K562 (cell line): ENCODE data around the gene SUSD5. TPM values are rescaled to one million over a fixed set of nuclear protein-coding genes. Genes with fewer than 3 reads are reported as not detected.

Source experiments
- ARID1B ChIP-seq: fragments of 450-650 bp; IDR thresholded peaks from 2 replicates; pipeline ENCODE4 v1.6.1; 2016; ENCODE audit warnings: antibody characterized with exemption, mild to moderate bottlenecking, inconsistent platforms
- ATF1 ChIP-seq, 2 experiments: fragments of 450-650 bp in 1 of 2; IDR thresholded peaks; 2 replicates each; pipeline ENCODE4 v1.6.1; 2016; ENCODE audit warnings: missing compliant biosample characterization in 1 of 2, missing genetic modification characterization in 1 of 2
- FOS ChIP-seq: IDR thresholded peaks from 3 replicates; pipeline ENCODE4 v1.6.1; 2011; ENCODE audit not compliant: insufficient read length; ENCODE audit errors: extremely low read depth
- GABPA ChIP-seq: fragments of 200-800 bp; sonication (Bioruptor generic); conservative IDR thresholded peaks from 2 replicates; pipeline ENCODE4 v1.6.1; 2016; ENCODE audit warnings: low read depth, missing genetic modification characterization, missing compliant biosample characterization
- HDAC1 ChIP-seq, 2 experiments: fragments of 450-650 bp; IDR thresholded peaks; 2 replicates each; pipeline ENCODE4 v1.6.1; 2016 to 2017; ENCODE audit warnings: inconsistent platforms in 1 of 2, mild to moderate bottlenecking in 1 of 2, moderate library complexity in 1 of 2
- HNRNPK ChIP-seq: fragments of 200-400 bp; formaldehyde crosslinking; IDR thresholded peaks from one replicate; pipeline ENCODE4 v1.6.1; 2018; ENCODE audit warnings: mild to moderate bottlenecking, low read depth, low read length; ENCODE audit not compliant: poor library complexity, severe bottlenecking
- MCM3 ChIP-seq: fragments of 450-650 bp; IDR thresholded peaks from 2 replicates; pipeline ENCODE4 v1.6.1; 2016
- RFX1 ChIP-seq: fragments of 450-650 bp; IDR thresholded peaks from 2 replicates; pipeline ENCODE4 v1.6.1; 2016; ENCODE audit warnings: mild to moderate bottlenecking, moderate library complexity
- STAT5A ChIP-seq: IDR thresholded peaks from 2 replicates; pipeline ENCODE4 v1.6.1; 2012; ENCODE audit warnings: low read length, inconsistent platforms, borderline replicate concordance
- STAT5B ChIP-seq: fragments of 250-450 bp; sonication (Bioruptor Pico); IDR thresholded peaks from 2 replicates; pipeline ENCODE4 v1.8.0; 2021; ENCODE audit warnings: mild to moderate bottlenecking, inconsistent platforms
- TCF3 ChIP-seq: sonication (generic); formaldehyde crosslinking; IDR thresholded peaks from 2 replicates; pipeline ENCODE4 v1.4.0; 2020; ENCODE audit warnings: mild to moderate bottlenecking, missing genetic modification reagents
- TEAD4 ChIP-seq, 2 experiments: sonication (generic) in 1 of 2; formaldehyde crosslinking in 1 of 2; IDR thresholded peaks; 2 replicates each; pipeline versions ENCODE4 v1.6.1 to v1.8.0; 2012 to 2022; ENCODE audit warnings: borderline replicate concordance in 1 of 2, inconsistent platforms in 1 of 2, low read length in 1 of 2, mild to moderate bottlenecking in 1 of 2, missing genetic modification reagents in 1 of 2
- ZNF12 ChIP-seq: sonication (generic); formaldehyde crosslinking; IDR thresholded peaks from 2 replicates; pipeline ENCODE4 v1.4.0; 2020; ENCODE audit warnings: mild to moderate bottlenecking, missing genetic modification reagents
- ZNF347 ChIP-seq: fragments of 450-650 bp; formaldehyde crosslinking; IDR thresholded peaks from 2 replicates; pipeline ENCODE4 v1.4.0; 2020; ENCODE audit warnings: low read depth, mild to moderate bottlenecking, moderate library complexity
- ZNF589 ChIP-seq: fragments of 200-800 bp; sonication (Bioruptor generic); IDR thresholded peaks from 2 replicates; pipeline ENCODE4 v1.6.1; 2016; ENCODE audit warnings: low read depth, missing genetic modification characterization, missing compliant biosample characterization
- ZSCAN29 ChIP-seq: fragments of 450-650 bp; IDR thresholded peaks from 2 replicates; pipeline ENCODE4 v1.6.1; 2017
- polyA plus RNA-seq, 8 experiments: library from polyadenylated mRNA; depleted of rRNA in 4 of 8; stranded (reverse) in 5 of 8; unstranded in 3 of 8; fragments of >200 nt; fragmentation: Nextera tagmentation in 2 of 8; fragmentation: Illumina TruSeq in 1 of 8; extraction: Ambion mirVana in 2 of 8; extraction: Trizol in 1 of 8; gene quantifications; 2 replicates each; pipeline versions ENCODE4 v1.2.1 to v1.2.3, GENCODE V29; 2011 to 2014; ENCODE audit warnings: inconsistent platforms in 1 of 8, missing spikeins in 1 of 8
- total RNA-seq, 7 experiments: library from RNA; depleted of rRNA in 6 of 7; stranded (reverse); fragments of >200 nt in 6 of 7; fragmentation: Illumina TruSeq in 2 of 7; extraction: Trizol in 2 of 7; gene quantifications; 2 replicates each; pipeline versions ENCODE4 v1.2.1 to v1.2.3, GENCODE V29; 2011 to 2021; ENCODE audit warnings: low replicate concordance in 1 of 7
- TF ChIP-seq, protein P1 (sequence below): fragments of 250-450 bp; sonication (Bioruptor Pico); IDR thresholded peaks from 2 replicates; pipeline ENCODE4 v1.5.0; 2021
- TF ChIP-seq, protein P2 (sequence below): fragments of 250-450 bp; sonication (Bioruptor Pico); IDR thresholded peaks from 2 replicates; pipeline ENCODE4 v1.4.0; 2020

Gene SUSD5
- total and polyA plus RNA-seq, 9 of the 15 experiments (the other 6 are each of a cell fraction or from before 2014, with no cell fraction given), result not detected

DNA sequence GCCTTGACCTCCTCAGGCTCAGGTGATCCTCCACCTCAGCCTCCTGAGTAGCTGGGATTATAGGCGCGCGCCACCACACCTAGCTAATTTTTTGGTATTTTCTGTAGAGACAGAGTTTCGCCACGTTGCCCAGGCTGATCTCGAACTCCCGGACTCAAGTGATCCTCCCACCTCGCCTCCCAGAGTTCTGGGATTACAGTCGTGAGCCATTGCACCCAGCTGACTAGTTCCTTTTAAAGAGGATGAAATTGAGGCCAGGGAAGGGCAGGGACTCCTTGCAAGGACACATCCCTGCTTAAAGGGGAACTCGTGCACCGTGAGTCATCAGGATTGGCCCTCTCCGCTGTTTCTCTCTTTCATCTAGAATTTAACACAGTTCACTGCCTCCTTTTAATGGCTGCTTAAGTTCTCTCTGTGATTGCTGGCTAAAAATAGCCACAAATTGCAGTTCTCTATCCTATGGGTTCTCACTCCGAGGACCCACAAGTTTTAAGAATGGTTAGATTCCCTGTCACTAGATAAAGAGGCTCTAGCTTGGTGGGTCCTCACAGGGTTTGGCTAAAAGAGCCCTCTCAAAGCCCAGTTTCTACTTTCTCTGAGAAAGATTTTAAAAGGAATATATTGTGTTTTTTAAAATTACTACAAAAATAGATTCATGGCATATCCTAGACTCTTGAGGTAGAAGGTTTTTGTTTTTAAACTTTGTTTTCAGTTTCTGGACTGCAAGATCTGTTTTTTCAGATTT lies 103.4 kb downstream of the SUSD5 start (continued):
- TF ChIP-seq TCF3 (CRISPR knock-in tag) (0 out of 2 replicates have a peak, but pooled peaks have one; percentile 4), HDAC1 (IDR thresholded peaks at IDR 0.05) (peak in 1 of 2 experiments; percentile 66; a peak in 2 of 4 replicates), TEAD4 (IDR thresholded peaks at IDR 0.05; ENCODE audit: low read length) (peak; percentile 31; the same call in 1 of the 2 replicates), TEAD4 (CRISPR knock-in tag; IDR thresholded peaks at IDR 0.05; ENCODE audit: borderline replicate concordance) (no peak), RFX1 (no peak), ATF1 (CRISPR knock-in tag; IDR thresholded peaks at IDR 0.05) (no peak), ATF1 (tag; IDR thresholded peaks at IDR 0.05) (peak; percentile 58; the same call in 1 of the 2 replicates), STAT5B (no peak), MCM3 (no peak), ZSCAN29 (0 out of 2 replicates have a peak, but pooled peaks have one; percentile 20), ZNF347 (no peak), ZNF589 (CRISPR knock-in tag) (peak; percentile 59), GABPA (tag) (no peak), FOS (peak; percentile 34), ZNF12 (CRISPR knock-in tag) (peak; percentile 46; the same call in 1 of the 2 replicates), ARID1B (peak; percentile 71), HNRNPK (no peak), STAT5A (no peak)
- TF ChIP-seq, protein P1, sequence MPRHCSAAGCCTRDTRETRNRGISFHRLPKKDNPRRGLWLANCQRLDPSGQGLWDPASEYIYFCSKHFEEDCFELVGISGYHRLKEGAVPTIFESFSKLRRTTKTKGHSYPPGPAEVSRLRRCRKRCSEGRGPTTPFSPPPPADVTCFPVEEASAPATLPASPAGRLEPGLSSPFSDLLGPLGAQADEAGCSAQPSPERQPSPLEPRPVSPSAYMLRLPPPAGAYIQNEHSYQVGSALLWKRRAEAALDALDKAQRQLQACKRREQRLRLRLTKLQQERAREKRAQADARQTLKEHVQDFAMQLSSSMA (CRISPR knock-in tag), result no peak
- TF ChIP-seq, protein P2, sequence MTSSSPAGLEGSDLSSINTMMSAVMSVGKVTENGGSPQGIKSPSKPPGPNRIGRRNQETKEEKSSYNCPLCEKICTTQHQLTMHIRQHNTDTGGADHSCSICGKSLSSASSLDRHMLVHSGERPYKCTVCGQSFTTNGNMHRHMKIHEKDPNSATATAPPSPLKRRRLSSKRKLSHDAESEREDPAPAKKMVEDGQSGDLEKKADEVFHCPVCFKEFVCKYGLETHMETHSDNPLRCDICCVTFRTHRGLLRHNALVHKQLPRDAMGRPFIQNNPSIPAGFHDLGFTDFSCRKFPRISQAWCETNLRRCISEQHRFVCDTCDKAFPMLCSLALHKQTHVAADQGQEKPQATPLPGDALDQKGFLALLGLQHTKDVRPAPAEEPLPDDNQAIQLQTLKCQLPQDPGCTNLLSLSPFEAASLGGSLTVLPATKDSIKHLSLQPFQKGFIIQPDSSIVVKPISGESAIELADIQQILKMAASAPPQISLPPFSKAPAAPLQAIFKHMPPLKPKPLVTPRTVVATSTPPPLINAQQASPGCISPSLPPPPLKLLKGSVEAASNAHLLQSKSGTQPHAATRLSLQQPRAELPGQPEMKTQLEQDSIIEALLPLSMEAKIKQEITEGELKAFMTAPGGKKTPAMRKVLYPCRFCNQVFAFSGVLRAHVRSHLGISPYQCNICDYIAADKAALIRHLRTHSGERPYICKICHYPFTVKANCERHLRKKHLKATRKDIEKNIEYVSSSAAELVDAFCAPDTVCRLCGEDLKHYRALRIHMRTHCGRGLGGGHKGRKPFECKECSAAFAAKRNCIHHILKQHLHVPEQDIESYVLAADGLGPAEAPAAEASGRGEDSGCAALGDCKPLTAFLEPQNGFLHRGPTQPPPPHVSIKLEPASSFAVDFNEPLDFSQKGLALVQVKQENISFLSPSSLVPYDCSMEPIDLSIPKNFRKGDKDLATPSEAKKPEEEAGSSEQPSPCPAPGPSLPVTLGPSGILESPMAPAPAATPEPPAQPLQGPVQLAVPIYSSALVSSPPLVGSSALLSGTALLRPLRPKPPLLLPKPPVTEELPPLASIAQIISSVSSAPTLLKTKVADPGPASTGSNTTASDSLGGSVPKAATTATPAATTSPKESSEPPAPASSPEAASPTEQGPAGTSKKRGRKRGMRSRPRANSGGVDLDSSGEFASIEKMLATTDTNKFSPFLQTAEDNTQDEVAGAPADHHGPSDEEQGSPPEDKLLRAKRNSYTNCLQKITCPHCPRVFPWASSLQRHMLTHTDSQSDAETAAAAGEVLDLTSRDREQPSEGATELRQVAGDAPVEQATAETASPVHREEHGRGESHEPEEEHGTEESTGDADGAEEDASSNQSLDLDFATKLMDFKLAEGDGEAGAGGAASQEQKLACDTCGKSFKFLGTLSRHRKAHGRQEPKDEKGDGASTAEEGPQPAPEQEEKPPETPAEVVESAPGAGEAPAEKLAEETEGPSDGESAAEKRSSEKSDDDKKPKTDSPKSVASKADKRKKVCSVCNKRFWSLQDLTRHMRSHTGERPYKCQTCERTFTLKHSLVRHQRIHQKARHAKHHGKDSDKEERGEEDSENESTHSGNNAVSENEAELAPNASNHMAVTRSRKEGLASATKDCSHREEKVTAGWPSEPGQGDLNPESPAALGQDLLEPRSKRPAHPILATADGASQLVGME (CRISPR knock-in tag), result no peak
